GM10266 (cell line): ENCODE measurements around the gene RBBP8.
"Not testable (repeated sequence)": the region's sequence is repeated elsewhere in the genome, so short reads cannot be mapped to it uniquely, and the experiment has no call there.

Experiments used
- DNase-seq: peaks from one replicate; pipeline ENCODE4 v3.0.0; 2012; ENCODE audit errors: extremely low spot score
- TF ChIP-seq, protein P1 (sequence below): IDR thresholded peaks from 2 replicates; pipeline ENCODE4 v1.5.1; 2012; ENCODE audit warnings: mild to moderate bottlenecking, low read depth; ENCODE audit not compliant: control insufficient read depth, insufficient read depth; ENCODE audit errors: missing control alignments

Gene RBBP8

DNA sequence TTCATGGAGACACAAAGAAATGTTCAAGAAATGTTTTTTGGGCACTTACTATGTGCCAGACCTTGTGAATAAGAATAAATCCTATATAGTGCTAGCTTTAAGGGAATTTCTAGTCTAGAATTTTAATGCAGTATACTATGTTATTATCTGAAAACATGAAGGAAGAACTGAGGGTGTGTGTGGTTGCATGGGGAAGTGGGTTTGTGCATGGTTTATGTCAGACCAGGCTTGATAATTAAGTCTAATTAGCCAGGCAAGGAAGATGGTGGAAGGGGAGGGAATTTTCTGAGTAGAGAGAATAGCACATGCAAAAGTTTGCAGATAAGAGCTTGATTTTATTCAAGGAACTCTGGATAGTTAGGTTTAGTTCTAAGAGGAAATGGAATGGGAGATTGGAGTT lies 6.5 kb downstream of the RBBP8 start:
- TF ChIP-seq, protein P1, sequence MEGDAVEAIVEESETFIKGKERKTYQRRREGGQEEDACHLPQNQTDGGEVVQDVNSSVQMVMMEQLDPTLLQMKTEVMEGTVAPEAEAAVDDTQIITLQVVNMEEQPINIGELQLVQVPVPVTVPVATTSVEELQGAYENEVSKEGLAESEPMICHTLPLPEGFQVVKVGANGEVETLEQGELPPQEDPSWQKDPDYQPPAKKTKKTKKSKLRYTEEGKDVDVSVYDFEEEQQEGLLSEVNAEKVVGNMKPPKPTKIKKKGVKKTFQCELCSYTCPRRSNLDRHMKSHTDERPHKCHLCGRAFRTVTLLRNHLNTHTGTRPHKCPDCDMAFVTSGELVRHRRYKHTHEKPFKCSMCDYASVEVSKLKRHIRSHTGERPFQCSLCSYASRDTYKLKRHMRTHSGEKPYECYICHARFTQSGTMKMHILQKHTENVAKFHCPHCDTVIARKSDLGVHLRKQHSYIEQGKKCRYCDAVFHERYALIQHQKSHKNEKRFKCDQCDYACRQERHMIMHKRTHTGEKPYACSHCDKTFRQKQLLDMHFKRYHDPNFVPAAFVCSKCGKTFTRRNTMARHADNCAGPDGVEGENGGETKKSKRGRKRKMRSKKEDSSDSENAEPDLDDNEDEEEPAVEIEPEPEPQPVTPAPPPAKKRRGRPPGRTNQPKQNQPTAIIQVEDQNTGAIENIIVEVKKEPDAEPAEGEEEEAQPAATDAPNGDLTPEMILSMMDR: no peak
- no peak for DNase-seq

DNA sequence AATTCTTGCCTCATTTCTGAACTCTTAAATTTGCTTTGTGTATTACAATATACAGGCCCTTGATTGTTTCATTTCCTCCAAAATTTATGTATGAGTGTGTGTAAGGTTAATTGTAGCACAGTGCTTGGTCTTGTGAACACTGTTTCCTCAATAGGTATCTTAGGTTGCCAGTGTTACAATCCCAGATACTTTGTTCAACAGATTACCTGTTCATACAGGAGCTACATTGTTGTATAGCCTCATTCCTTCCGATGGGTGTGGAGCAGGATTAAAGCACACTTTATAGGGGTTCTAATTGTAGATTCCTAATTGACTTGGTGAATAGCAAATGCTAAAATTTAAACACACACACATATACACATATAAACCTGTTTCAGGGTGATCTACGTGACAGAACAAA lies 10.7 kb downstream of the RBBP8 start:
- TF ChIP-seq, protein P1: no peak
- no peak for DNase-seq

DNA sequence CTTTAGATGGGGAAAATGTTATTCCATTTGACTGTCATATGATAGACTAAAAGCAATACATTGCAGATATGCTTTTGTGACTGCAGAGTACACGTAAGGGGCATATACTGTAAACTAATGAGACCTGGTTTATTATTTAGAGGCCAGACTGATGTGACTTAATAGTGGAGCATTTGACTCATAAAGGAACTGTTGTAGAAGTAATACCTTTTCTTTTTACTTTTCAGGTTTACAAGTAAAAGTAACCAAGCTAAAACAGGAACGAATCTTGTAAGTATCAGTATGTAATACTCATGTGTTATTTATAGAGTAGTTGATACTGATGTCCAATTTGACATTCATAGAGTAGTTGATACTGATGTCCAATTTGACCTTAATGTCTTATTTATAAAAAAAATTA lies 13.1 kb downstream of the RBBP8 start:
- TF ChIP-seq, protein P1: no peak

DNA sequence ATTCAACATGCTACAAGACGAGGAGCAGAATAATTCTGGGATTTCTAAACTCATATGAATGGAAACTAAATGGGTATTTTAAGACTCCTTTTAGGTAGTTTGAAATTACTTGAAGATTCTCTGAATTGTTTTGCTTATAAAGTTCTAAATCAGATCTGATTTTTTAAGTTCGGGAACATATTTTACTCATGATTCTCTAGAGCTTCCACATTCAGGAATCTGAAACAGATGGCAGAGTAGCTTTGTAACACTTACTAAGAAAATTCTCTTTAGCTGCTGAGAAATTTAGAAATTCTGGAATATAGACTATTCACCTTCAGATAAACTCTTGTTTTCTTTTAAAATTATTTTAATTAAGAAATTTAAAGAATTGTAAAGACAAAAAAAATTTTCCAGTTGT lies 13.7 kb downstream of the RBBP8 start:
- TF ChIP-seq, protein P1: no peak
- DNase-seq: no peak

More for the DNA sequence above, 13.1 kb downstream of the RBBP8 start:
- DNase-seq: no peak

DNA sequence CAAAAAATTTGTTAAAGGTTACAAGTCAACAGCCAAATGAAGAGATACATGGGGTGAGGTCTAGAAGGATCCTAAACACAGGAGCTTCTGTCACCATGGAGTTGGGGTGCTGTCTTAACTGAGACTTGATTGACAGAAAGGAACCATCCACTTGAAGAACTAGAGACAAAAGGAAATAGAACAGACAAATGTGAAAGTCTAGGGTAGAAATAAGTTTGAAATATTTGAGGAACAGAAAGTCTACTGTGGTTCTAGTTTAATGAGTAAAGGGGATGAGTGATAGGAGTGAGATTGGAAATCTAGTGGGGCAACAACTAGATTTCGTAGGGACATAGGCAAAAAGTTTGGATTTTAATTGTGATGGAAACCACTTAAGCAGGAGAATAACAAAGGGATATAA lies 18.7 kb downstream of the RBBP8 start:
- TF ChIP-seq, protein P1: no peak

DNA sequence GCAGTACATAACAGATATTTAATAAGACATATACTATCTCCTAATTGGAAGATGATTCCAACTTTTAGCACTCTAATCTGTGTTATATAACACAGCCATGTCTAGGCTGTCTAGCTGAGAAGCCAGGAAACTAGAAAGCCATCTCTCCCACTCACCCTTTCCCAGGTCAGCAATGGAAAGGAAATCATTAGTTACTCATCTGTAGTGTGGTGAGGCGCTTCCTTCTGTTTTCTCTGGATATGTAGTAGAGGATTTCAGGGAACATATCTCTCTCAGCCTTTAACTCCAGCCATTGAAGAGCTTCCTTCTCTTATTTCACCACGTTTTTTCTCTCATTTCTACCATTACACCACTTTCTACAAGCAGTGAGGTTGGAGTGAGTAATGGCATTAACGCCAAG lies 19.4 kb downstream of the RBBP8 start:
- no peak for DNase-seq

More for the DNA sequence above, 18.7 kb downstream of the RBBP8 start:
- no peak for DNase-seq

DNA sequence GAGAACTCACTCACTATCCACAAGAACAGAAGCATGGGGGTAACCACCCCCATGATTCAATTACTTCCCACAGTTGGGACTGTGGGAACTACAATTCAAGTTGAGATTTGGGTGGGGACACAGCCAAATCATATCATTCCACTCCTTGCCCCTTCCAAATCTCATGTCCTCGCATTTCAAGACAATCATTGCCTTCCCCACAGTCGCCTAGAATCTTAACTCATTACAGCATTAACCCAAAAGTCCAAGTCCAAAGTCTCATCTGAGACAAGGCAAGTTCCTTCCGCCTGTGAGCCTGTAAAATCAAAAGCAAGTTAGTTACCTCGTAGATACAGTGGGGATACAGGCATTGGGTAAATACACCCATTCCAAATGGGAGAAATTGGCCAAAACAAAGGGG lies 20.9 kb downstream of the RBBP8 start:
- not testable (repeated sequence) for DNase-seq

More for the DNA sequence above, 19.4 kb downstream of the RBBP8 start:
- TF ChIP-seq, protein P1: no peak

DNA sequence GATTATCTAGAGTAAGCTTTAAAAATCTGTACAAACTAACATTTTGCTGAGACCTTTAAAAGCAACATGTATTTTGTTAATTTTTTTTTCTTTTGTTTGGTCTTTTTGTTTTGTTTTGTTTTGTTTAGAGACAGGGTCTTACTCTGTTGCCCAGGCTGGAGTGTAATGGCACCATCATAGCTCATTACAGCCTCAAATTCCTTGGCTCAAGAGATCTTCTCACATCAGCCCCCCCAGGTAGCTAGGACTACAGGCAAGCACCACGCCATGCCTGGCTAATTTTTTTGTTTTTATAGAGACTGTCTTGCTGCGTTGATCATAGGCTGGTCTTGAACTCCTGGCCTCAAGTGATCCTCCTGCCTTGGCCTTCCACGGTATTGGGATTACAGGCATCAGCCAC lies 23.1 kb downstream of the RBBP8 start:
- no peak for DNase-seq
- TF ChIP-seq, protein P1: no peak
